SK-N-MC (cell line): ENCODE data around the gene KCNK13.

Experiments used
- EZH2 ChIP-seq: fragments of 200-600 bp; sonication (generic); IDR thresholded peaks from one replicate; pipeline ENCODE4 v1.6.1; 2017; ENCODE audit warnings: antibody characterized with exemption
- FOXP2 ChIP-seq: optimal IDR thresholded peaks from 2 replicates; pipeline ENCODE3; 2011; ENCODE audit warnings: mild to moderate bottlenecking, moderate library complexity; ENCODE audit not compliant: insufficient read depth; ENCODE audit errors: extremely low read length, control extremely low read depth
- POLR2AphosphoS5 ChIP-seq: IDR thresholded peaks from 2 replicates; pipeline ENCODE4 v1.6.1; 2012; ENCODE audit warnings: mild to moderate bottlenecking, low read depth, low read length, borderline replicate concordance

DNA sequence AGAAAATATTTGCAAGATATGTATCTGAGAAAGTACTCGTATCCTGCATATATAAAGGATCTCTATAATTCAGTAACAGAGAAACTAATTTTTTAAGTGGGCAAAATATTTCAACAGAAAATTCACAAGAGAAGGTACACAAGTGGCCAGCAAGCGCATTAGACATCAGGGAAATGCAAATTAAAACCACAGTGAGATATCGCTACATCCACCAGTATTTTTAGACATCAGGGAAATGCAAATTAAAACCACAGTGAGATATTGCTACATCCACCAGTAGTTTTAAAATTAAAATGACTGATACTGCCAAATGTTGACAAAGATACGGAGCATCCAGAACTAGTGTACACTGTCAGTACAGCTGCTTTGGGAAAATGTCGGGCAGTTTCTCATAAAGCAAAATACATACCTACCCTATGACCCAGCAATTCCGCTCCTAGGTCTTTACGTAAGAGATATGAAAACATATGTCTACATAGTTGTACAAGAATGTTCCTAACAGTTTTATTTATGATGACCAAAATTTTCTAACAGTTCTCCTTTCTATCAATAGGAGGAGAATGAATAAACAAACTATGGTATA lies 2.8 kb upstream of the KCNK13 start:
- TF ChIP-seq EZH2 (no peak), POLR2AphosphoS5 (no peak), FOXP2 (no peak)
